Measurements from ENCODE around the gene LCTL.

LCTL gene

GRCh38 chr15:66565741-66566144 lies at the start of gene LCTL:
Gene LCTL (minus strand): TSS chr15:66565998. CDS start chr15:66565365, 633 bp downstream.
- H3K4me3 Mint-ChIP-seq: no peak within 1 kb of the TSS
- peak within 1 kb of the TSS; percentile 46 for H3K27ac Mint-ChIP-seq
- DNase-seq (ENCODE audit: low spot score in 2 of 2): no peak
- H3K36me3 Mint-ChIP-seq: no peaks in the 10 kb centered on the region
- H3K4me1 Mint-ChIP-seq: peaks cover 12% of the 10 kb centered on the region
- H3K9me3 Mint-ChIP-seq: no peaks in the 10 kb centered on the region
- ATAC-seq: no peak

GRCh38 chr15:66614951-66615760 lies 49.4 kb upstream of the LCTL start:
- Mint-ChIP-seq H3K4me3 (no peak overlapping the region), H3K36me3 (no peaks in the 10 kb centered on the region), H3K9me3 (no peaks in the 10 kb centered on the region), H3K4me1 (peaks cover 5% of the 10 kb centered on the region), H3K27ac (no peak overlapping the region)
- ATAC-seq: no peak
- no peak for DNase-seq (ENCODE audit: low spot score in 2 of 2)

GRCh38 chr15:66614456-66614855 lies 48.7 kb upstream of the LCTL start:
- Mint-ChIP-seq H3K27ac (no peak overlapping the region), H3K36me3 (no peaks in the 10 kb centered on the region), H3K4me1 (peaks cover 5% of the 10 kb centered on the region), H3K9me3 (no peaks in the 10 kb centered on the region), H3K4me3 (no peak overlapping the region)
- DNase-seq (ENCODE audit: low spot score in 2 of 2) (no peak), ATAC-seq (no peak)

GRCh38 chr15:66613743-66614142 lies 47.9 kb upstream of the LCTL start:
- Mint-ChIP-seq H3K4me3 (no peak overlapping the region), H3K4me1 (peaks cover 5% of the 10 kb centered on the region)

GRCh38 chr15:66611257-66612053 lies 45.7 kb upstream of the LCTL start:
- Mint-ChIP-seq H3K36me3 (no peaks in the 10 kb centered on the region), H3K4me3 (no peak overlapping the region), H3K27ac (no peak overlapping the region), H3K4me1 (peaks cover 5% of the 10 kb centered on the region), H3K9me3 (no peaks in the 10 kb centered on the region)
- DNase-seq (ENCODE audit: low spot score in 2 of 2): no peak
- no peak for ATAC-seq

More at GRCh38 chr15:66613743-66614142, 47.9 kb upstream of the LCTL start:
- Mint-ChIP-seq H3K27ac (no peak overlapping the region), H3K36me3 (no peaks in the 10 kb centered on the region), H3K9me3 (no peaks in the 10 kb centered on the region)
- DNase-seq (ENCODE audit: low spot score in 2 of 2) (no peak), ATAC-seq (no peak)

GRCh38 chr15:66609876-66610275 lies 44.1 kb upstream of the LCTL start:
- peaks cover 5% of the 10 kb centered on the region for H3K4me1 Mint-ChIP-seq
- no peak overlapping the region for H3K27ac Mint-ChIP-seq
- DNase-seq (ENCODE audit: low spot score in 2 of 2) (no peak), ATAC-seq (no peak)
- no peak overlapping the region for H3K4me3 Mint-ChIP-seq
- H3K36me3 Mint-ChIP-seq: no peaks in the 10 kb centered on the region
- H3K9me3 Mint-ChIP-seq: no peaks in the 10 kb centered on the region

- Mint-ChIP-seq H3K9me3 (no peaks in the 10 kb centered on the region), H3K27ac (no peak overlapping the region), H3K4me1 (peaks cover 5% of the 10 kb centered on the region), H3K36me3 (no peaks in the 10 kb centered on the region), H3K4me3 (no peak overlapping the region)
- no peak for ATAC-seq
- DNase-seq (ENCODE audit: low spot score in 2 of 2): no peak
Measured at GRCh38 chr15:66608881-66609280, 43.1 kb upstream of the LCTL start.

- H3K36me3 Mint-ChIP-seq: no peaks in the 10 kb centered on the region
- ATAC-seq (no peak), DNase-seq (ENCODE audit: low spot score in 2 of 2) (no peak)
- no peak overlapping the region for H3K4me3 Mint-ChIP-seq
- H3K27ac Mint-ChIP-seq: no peak overlapping the region
- H3K4me1 Mint-ChIP-seq: peaks cover under 1% of the 10 kb centered on the region
- H3K9me3 Mint-ChIP-seq: no peaks in the 10 kb centered on the region
Measured at GRCh38 chr15:66608159-66608558, 42.4 kb upstream of the LCTL start.

- peak; percentile 40 to 78 for DNase-seq (ENCODE audit: low spot score in 2 of 2)
- H3K36me3 Mint-ChIP-seq: no peaks in the 10 kb centered on the region
- ATAC-seq: peak; percentile 77
- no peak overlapping the region for H3K27ac Mint-ChIP-seq
- no peak overlapping the region for H3K4me3 Mint-ChIP-seq
- peaks cover under 1% of the 10 kb centered on the region for H3K4me1 Mint-ChIP-seq
- no peaks in the 10 kb centered on the region for H3K9me3 Mint-ChIP-seq
Measured at GRCh38 chr15:66603301-66604179, 37.7 kb upstream of the LCTL start.

GRCh38 chr15:66601521-66601920 lies 35.7 kb upstream of the LCTL start:
- Mint-ChIP-seq H3K27ac (no peak overlapping the region), H3K4me1 (peaks cover 7% of the 10 kb centered on the region), H3K4me3 (no peak overlapping the region), H3K9me3 (no peaks in the 10 kb centered on the region), H3K36me3 (no peaks in the 10 kb centered on the region)
- no peak for DNase-seq (ENCODE audit: low spot score in 2 of 2)
- no peak for ATAC-seq

- Mint-ChIP-seq H3K4me1 (peaks cover 7% of the 10 kb centered on the region), H3K4me3 (no peak overlapping the region), H3K9me3 (no peaks in the 10 kb centered on the region), H3K27ac (no peak overlapping the region), H3K36me3 (no peaks in the 10 kb centered on the region)
- ATAC-seq (no peak), DNase-seq (ENCODE audit: low spot score in 2 of 2) (no peak)
Measured at GRCh38 chr15:66600240-66600627, 34.4 kb upstream of the LCTL start.

GRCh38 chr15:66599536-66600239 lies 33.9 kb upstream of the LCTL start:
- Mint-ChIP-seq H3K9me3 (no peaks in the 10 kb centered on the region), H3K27ac (no peak overlapping the region), H3K4me1 (peaks cover 7% of the 10 kb centered on the region), H3K36me3 (no peaks in the 10 kb centered on the region), H3K4me3 (no peak overlapping the region)
- ATAC-seq: no peak
- DNase-seq (ENCODE audit: low spot score in 2 of 2): no peak

- Mint-ChIP-seq H3K4me1 (peaks cover 7% of the 10 kb centered on the region), H3K9me3 (no peaks in the 10 kb centered on the region), H3K36me3 (no peaks in the 10 kb centered on the region), H3K27ac (peak overlapping the region; percentile 29), H3K4me3 (no peak overlapping the region)
- DNase-seq (ENCODE audit: low spot score in 2 of 2) (no peak), ATAC-seq (peak; percentile 27)
Measured at GRCh38 chr15:66598095-66598815, 32.5 kb upstream of the LCTL start.

GRCh38 chr15:66595931-66596545 lies 30.2 kb upstream of the LCTL start:
- Mint-ChIP-seq H3K9me3 (no peaks in the 10 kb centered on the region), H3K36me3 (no peaks in the 10 kb centered on the region), H3K4me1 (peaks cover 7% of the 10 kb centered on the region), H3K4me3 (no peak overlapping the region), H3K27ac (no peak overlapping the region)
- ATAC-seq: no peak
- no peak for DNase-seq (ENCODE audit: low spot score in 2 of 2)

Measured in stimulated activated effector memory CD8-positive, alpha-beta T cell treated with anti-CD3 and anti-CD28 coated beads, Interleukin-12 subunit alpha, Interleukin-12 subunit beta, amount 100 ng/mL, for 72 hours (primary cell).